ENCODE results near the gene ZFAND2B.

- TF ChIP-seq, protein P1, sequence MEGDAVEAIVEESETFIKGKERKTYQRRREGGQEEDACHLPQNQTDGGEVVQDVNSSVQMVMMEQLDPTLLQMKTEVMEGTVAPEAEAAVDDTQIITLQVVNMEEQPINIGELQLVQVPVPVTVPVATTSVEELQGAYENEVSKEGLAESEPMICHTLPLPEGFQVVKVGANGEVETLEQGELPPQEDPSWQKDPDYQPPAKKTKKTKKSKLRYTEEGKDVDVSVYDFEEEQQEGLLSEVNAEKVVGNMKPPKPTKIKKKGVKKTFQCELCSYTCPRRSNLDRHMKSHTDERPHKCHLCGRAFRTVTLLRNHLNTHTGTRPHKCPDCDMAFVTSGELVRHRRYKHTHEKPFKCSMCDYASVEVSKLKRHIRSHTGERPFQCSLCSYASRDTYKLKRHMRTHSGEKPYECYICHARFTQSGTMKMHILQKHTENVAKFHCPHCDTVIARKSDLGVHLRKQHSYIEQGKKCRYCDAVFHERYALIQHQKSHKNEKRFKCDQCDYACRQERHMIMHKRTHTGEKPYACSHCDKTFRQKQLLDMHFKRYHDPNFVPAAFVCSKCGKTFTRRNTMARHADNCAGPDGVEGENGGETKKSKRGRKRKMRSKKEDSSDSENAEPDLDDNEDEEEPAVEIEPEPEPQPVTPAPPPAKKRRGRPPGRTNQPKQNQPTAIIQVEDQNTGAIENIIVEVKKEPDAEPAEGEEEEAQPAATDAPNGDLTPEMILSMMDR (IDR thresholded peaks at IDR 0.05; ENCODE audit: low read depth, low read length), result no peak
- no peak for TF ChIP-seq EZH2phosphoT487 (IDR thresholded peaks at IDR 0.05; ENCODE audit: low read depth)
Observed at GRCh38 chr2:219180961-219181360, 25.6 kb upstream of the ZFAND2B start.

Measured in OCI-LY3 (cell line).